Bronchial epithelial cell (primary cell): ENCODE results near the gene RBBP8NL. TPM values are rescaled to one million over a fixed set of nuclear protein-coding genes. Genes with fewer than 3 reads are reported as not detected.

ENCODE experiments used
- DNase-seq: peaks from one replicate; pipeline ENCODE4 v3.0.0-alpha.2; 2010; ENCODE audit warnings: low read depth
- FAIRE-seq: peaks from 2 replicates; lab custom pipeline; 2011; peaks lifted over from hg19 to GRCh38; lab: Jason Lieb, UNC
- H3K27me3 ChIP-seq: 2 replicates; pipeline ENCODE4 v1.5.1; 2011; ENCODE audit warnings: low read length; ENCODE audit not compliant: control insufficient read depth, insufficient read depth
- H3K36me3 ChIP-seq: 2 replicates; pipeline ENCODE4 v1.5.1; 2011; ENCODE audit warnings: low read length; ENCODE audit not compliant: control insufficient read depth, insufficient read depth
- H3K4me3 ChIP-seq: 2 replicates; pipeline ENCODE4 v1.5.1; 2011; ENCODE audit warnings: mild to moderate bottlenecking, low read depth, low read length, control low read depth
- total RNA-seq: library from RNA; depleted of rRNA; stranded (reverse); fragments of >200 nt; gene quantifications from 2 replicates; pipeline ENCODE4 v1.2.1, GENCODE V29; 2014
- TF ChIP-seq, protein P1 (sequence below): IDR thresholded peaks from 2 replicates; pipeline ENCODE4 v1.5.1; 2011; ENCODE audit warnings: mild to moderate bottlenecking, moderate library complexity, low read length, control low read depth, inconsistent platforms; ENCODE audit not compliant: insufficient read depth, severe bottlenecking

RBBP8NL gene
- total RNA-seq, 1 donor from 2014 or later: under 0.01 TPM

DNA sequence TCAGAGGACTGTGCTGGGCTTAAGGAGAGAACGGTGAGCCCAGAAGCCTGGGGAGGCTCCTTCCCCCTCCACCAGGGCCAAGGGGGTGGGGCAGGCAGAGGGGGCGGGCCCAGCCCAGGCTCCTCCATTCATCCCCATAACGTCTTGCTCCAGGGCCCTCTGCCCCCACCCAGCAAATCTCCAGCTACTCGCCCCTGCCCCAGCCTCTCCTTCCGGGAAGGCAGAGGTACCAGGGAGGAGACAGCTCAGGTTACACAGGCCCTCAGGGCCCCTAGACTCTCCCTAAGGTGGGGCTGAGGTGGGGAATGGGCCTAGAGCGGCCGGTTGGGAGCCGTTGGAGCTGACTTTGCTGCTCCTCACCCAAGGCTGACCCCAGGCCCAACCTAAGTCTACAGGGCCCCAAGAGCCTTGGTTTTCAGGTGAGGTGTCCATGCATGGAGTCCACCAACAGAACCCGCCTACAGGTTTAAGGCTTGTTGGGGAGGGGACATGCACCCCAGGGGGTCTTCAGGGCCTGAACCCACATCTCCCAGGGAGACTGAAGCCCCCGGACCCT is 61.4 kb downstream of the RBBP8NL start:
- Histone ChIP-seq H3K27me3 (no peaks in the 10 kb centered on the region), H3K36me3 (peaks cover 22% of the 10 kb centered on the region), H3K4me3 (peak overlapping the region; percentile 90)
- TF ChIP-seq, protein P1, sequence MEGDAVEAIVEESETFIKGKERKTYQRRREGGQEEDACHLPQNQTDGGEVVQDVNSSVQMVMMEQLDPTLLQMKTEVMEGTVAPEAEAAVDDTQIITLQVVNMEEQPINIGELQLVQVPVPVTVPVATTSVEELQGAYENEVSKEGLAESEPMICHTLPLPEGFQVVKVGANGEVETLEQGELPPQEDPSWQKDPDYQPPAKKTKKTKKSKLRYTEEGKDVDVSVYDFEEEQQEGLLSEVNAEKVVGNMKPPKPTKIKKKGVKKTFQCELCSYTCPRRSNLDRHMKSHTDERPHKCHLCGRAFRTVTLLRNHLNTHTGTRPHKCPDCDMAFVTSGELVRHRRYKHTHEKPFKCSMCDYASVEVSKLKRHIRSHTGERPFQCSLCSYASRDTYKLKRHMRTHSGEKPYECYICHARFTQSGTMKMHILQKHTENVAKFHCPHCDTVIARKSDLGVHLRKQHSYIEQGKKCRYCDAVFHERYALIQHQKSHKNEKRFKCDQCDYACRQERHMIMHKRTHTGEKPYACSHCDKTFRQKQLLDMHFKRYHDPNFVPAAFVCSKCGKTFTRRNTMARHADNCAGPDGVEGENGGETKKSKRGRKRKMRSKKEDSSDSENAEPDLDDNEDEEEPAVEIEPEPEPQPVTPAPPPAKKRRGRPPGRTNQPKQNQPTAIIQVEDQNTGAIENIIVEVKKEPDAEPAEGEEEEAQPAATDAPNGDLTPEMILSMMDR: no peak
- DNase-seq (peak; percentile 74), FAIRE-seq (no peak)

DNA sequence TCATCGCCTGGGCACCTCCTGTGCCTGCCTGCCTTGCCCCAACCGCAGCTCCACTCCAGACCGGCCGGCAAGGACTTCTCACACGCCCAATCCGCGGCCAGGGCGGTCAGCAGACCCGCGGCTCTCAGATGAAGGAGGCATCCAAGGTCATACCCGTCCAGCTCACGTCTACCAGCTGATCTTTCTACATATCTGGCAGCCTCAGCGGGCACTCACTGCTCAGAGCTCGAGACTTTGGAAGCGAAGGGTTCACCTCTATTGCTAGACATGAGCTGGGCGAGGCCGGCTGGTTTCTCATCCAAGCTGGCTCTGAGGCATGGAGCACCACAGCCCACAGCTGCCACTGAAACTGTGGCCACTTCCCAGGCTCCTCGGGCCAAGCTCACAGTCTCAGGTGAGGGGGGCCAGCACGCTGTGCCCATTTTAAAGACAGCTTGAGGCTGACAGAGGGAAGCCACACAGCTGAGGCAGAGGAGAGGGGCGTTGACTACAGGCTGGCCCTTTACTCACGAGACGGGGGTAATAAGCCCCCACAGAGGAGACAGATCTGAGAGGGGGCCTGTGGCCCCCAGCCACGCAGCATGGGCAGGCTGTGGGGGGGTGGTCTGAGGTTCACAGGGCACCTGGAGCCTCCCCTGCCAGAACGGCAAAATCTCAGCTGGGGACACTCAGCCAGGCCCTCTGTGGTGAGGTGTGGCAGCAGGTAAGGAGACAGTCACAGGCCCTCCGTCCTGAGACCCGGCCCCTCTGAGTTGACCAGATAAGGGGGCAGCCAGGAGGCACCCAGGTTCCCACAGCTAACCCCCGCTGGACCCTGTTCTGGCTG is 62.2 kb downstream of the RBBP8NL start:
- no peak for DNase-seq
- TF ChIP-seq, protein P1: no peak
- Histone ChIP-seq H3K27me3 (no peaks in the 10 kb centered on the region), H3K4me3 (peak overlapping the region; percentile 90), H3K36me3 (peaks cover 26% of the 10 kb centered on the region)
- no peak for FAIRE-seq

DNA sequence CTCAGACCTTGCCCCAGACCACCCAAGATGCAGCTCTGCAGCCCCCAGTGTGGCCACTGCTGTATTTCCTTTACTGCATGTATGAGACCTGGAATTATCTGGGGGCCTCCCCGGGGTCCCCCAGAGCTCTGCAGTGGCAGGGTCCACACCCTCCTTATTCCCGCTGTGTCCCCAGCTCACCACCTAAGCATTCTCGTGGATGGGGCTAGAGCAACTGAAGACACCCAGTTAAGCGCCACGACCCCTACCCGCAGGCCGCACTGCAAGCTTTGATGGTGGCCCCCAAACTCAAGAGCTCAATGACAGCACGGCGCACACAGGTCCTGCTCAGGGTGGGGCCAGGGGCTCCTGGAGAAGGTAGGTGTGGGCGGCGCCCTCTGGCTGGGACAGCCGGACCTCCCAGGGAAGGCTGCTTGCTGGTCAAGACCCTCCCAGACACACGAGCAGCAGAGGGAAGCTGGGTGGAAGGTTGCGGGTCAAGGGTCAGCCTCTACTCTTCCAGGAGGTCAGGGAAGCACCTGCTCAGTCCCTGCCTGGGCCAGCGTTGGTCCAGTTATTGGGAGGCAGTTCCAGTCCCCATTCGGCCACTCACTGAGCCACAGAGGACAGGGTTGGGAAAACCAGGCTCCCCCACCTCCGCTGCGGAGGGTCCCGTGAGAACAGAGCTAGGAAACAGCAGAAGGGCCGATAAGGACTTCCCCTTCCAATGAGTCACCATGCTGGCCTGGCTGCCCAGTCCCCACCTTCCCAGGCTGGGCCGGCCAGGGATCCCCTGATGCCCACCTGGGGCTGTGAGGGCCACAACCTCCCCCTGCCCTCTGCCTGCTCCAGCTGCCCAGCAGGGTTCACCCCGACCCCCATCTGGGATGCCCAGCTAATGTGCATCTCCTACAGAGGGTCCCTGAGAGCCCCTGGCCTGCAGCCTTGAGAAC is 63.2 kb downstream of the RBBP8NL start:
- FAIRE-seq: peak; percentile 55
- no peak for DNase-seq
- peaks cover 26% of the 10 kb centered on the region for H3K36me3 ChIP-seq
- TF ChIP-seq, protein P1: no peak
- peak overlapping the region; percentile 90 for H3K4me3 ChIP-seq
- H3K27me3 ChIP-seq: no peaks in the 10 kb centered on the region

DNA sequence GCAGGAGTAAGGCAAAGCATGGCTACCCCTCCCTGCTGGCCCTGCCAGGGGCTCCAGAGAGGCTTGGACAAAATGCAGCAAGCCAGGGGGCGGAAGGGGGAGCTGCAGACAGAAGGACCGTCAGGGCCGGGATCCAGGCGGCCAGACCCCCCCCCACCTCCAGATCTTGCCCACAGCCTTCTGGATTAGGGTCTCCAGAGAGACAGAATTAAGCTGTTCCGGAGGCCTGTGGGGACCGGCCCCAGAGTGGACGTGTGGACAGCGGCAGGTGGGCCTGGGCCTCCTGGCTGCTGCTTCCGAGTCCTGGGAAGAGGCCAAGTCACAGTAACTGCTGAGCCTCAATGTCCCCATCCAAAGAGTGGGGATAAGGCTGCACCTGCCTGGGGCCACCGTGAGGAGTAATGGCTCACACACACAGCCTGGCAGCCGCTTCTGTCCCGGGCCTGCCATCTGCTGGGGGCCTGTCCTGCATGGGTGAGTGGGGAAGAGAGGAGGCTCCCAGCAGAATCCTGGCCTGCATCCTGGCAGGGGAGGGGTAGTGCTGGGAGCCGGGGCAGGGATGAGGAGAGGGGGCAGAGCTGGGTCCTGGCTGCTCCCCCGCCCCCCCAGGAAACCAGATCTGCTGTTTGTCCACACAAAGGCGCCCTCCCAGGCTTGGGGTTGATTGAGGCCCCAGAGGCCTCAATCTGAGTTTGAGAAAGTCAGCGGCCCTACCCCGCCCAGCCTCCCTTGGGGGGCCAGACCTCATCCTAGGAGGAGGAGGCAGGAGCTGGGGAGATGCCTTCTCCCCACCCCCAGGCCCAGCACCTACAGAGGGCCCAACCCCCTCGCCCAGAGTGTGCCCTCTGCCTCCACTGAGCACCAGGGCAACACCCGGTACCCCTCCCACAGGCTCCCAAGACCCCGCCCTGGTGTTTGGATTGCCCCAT is 64.1 kb downstream of the RBBP8NL start:
- Histone ChIP-seq H3K4me3 (no peak overlapping the region), H3K27me3 (no peaks in the 10 kb centered on the region), H3K36me3 (peaks cover 27% of the 10 kb centered on the region)
- TF ChIP-seq, protein P1: peak; percentile 21
- DNase-seq (no peak), FAIRE-seq (no peak)

DNA sequence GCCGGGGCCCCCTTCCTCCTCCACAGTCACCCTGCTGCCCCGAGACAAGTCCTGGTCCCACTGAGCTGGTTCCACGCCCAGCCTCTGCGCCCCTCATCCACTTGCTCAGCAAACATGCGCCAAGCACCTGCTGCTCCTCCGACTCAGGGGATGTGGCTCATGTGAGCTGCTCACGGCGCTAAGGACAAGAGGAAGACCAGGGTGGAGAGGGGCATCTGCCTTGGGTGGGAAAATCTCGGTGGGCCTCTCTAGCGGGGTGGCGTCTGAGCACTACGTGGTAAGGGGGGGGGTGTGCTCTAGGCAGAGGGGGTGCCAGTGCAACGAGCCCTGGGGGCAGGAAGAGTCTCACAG is 64.8 kb downstream of the RBBP8NL start:
- DNase-seq (no peak), FAIRE-seq (no peak)
- TF ChIP-seq, protein P1: no peak
- no peaks in the 10 kb centered on the region for H3K27me3 ChIP-seq
- no peak overlapping the region for H3K4me3 ChIP-seq
- H3K36me3 ChIP-seq: peaks cover 30% of the 10 kb centered on the region
